ENCODE data around the gene DNAJC11. TPM values are rescaled to one million over a fixed set of nuclear protein-coding genes. Genes with fewer than 3 reads are reported as not detected.

Gene DNAJC11
- polyA plus RNA-seq, 1 of the 3 experiments (the other 2 are of a cell fraction) = 38.2 TPM

- ChIA-PET CTCF (interaction anchor here (0.9 to 3.3 kb wide), 6 partner anchors 16 to 995 kb away, joined by 3 to 26 read pairs (median 4); partner anchors contain the start of gene DNAJC11), POLR2A (interaction anchor here (0.6 kb wide), 1 partner anchor 20 kb away, joined by 4 read pairs; no protein-coding TSS in a partner anchor)
- DNase-seq = no peak
- WGBS (ENCODE audit: low lambda C conversion rate) = 89% methylated on average over 5 of the region's 5 CpGs
- no peak overlapping the region for H3K9ac ChIP-seq
- H3K4me2 ChIP-seq = no peak overlapping the region
- peaks cover 0 to 24% of the 10 kb centered on the region in 2 experiments; a peak in 2 of 4 replicates for H3K4me1 ChIP-seq (ENCODE audit: control insufficient read depth in 1 of 2, insufficient read depth in 2 of 2, low read depth in 1 of 2, low read length in 1 of 2)
- peaks cover 26 to 31% of the 10 kb centered on the region in 2 experiments for H3K36me3 ChIP-seq (replicated peaks in 1 of 2; ENCODE audit: control insufficient read depth in 1 of 2, insufficient read depth in 2 of 2, low read length in 1 of 2)
- no peak overlapping the region for H3K4me3 ChIP-seq (ENCODE audit: low read depth in 2 of 2, low read length in 1 of 2)
- H3K27me3 ChIP-seq (ENCODE audit: insufficient read depth) = no peaks in the 10 kb centered on the region
- H3K27ac ChIP-seq (ENCODE audit: low read depth in 2 of 2, low read length in 1 of 2) = peak overlapping the region in 1 of 2 experiments; percentile 78; a peak in 2 of 4 replicates
- no peaks in the 10 kb centered on the region for H4K20me1 ChIP-seq (ENCODE audit: insufficient read depth)
- no peak overlapping the region for H2AFZ ChIP-seq (ENCODE audit: low read depth)
- TF ChIP-seq SIN3A (IDR thresholded peaks at IDR 0.05; ENCODE audit: borderline replicate concordance, low read depth, low read length) = no peak
- no peak for TF ChIP-seq TAF1 (IDR thresholded peaks at IDR 0.05; ENCODE audit: borderline replicate concordance, low read depth, low read length)
- TF ChIP-seq FOXM1 (IDR thresholded peaks at IDR 0.05; ENCODE audit: low read depth) = no peak
- H3K9me3 ChIP-seq = no peaks in the 10 kb centered on the region
- H3F3A ChIP-seq (replicated peaks; ENCODE audit: insufficient read depth) = peaks cover 7% of the 10 kb centered on the region
- no peaks in the 10 kb centered on the region for H3K9me2 ChIP-seq
- peaks cover 4% of the 10 kb centered on the region; the same call in 1 of the 2 replicates for H3K79me2 ChIP-seq (ENCODE audit: insufficient read depth)
Measured at GRCh38 chr1:6673816-6674398, 27.7 kb downstream of the DNAJC11 start.

- H3K4me2 ChIP-seq = no peak overlapping the region
Measured at GRCh38 chr1:6672558-6672957, 29.1 kb downstream of the DNAJC11 start.

More at GRCh38 chr1:6672558-6672957, 29.1 kb downstream of the DNAJC11 start:
- H3K4me1 ChIP-seq (ENCODE audit: control insufficient read depth in 1 of 2, insufficient read depth in 2 of 2, low read depth in 1 of 2, low read length in 1 of 2) = peaks cover 0 to 27% of the 10 kb centered on the region in 2 experiments; a peak in 2 of 4 replicates
- H3K9me3 ChIP-seq = no peaks in the 10 kb centered on the region
- POLR2A ChIA-PET = interaction anchor here (1.1 kb wide), 1 partner anchor 29 kb away, joined by 4 read pairs; the partner anchor contains the start of gene DNAJC11
- TF ChIP-seq CTCF (IDR thresholded peaks at IDR 0.05) (no peak), JUND (IDR thresholded peaks at IDR 0.05) (no peak), EP300 (IDR thresholded peaks at IDR 0.05; ENCODE audit: borderline replicate concordance in 1 of 2, low read depth in 1 of 2, low read length in 1 of 2) (peak in 1 of 2 experiments; percentile 98; a peak in 2 of 4 replicates), TCF12 (IDR thresholded peaks at IDR 0.05) (peak; percentile 76), RAD21 (IDR thresholded peaks at IDR 0.05; ENCODE audit: low read length) (peak; percentile 40), FOXJ3 (CRISPR knock-in tag; IDR thresholded peaks at IDR 0.05) (peak; percentile 88), FOXM1 (IDR thresholded peaks at IDR 0.05; ENCODE audit: low read depth) (no peak), RCOR1 (IDR thresholded peaks at IDR 0.05; ENCODE audit: low read length) (peak; percentile 97), SMC3 (IDR thresholded peaks at IDR 0.05; ENCODE audit: low read depth, low read length) (no peak), SIN3A (IDR thresholded peaks at IDR 0.05; ENCODE audit: borderline replicate concordance, low read depth, low read length) (0 out of 2 replicates have a peak, but pooled peaks have one; percentile 30), POLR2AphosphoS5 (IDR thresholded peaks at IDR 0.05; ENCODE audit: low read depth, low read length) (peak; percentile 54; the same call in 1 of the 2 replicates), MXI1 (IDR thresholded peaks at IDR 0.05; ENCODE audit: low read depth, low read length) (peak; percentile 94), RFX5 (IDR thresholded peaks at IDR 0.05; ENCODE audit: low read length) (peak; percentile 28; the same call in 1 of the 2 replicates), ZBTB33 (IDR thresholded peaks at IDR 0.05; ENCODE audit: borderline replicate concordance, low read depth) (no peak), CHD2 (IDR thresholded peaks at IDR 0.05; ENCODE audit: low read length, partially characterized antibody) (peak; percentile 91), RXRA (IDR thresholded peaks at IDR 0.05; ENCODE audit: borderline replicate concordance, low read depth) (no peak), PBX3 (IDR thresholded peaks at IDR 0.05) (peak; percentile 45; the same call in 1 of the 2 replicates), USF2 (IDR thresholded peaks at IDR 0.05; ENCODE audit: borderline replicate concordance, low read depth, low read length) (no peak), GATA2 (CRISPR knock-in tag; IDR thresholded peaks at IDR 0.05) (peak; percentile 97)
- 89% methylated on average over 2 of the region's 2 CpGs for WGBS (ENCODE audit: low lambda C conversion rate)
- peak; percentile 84 for DNase-seq
- H4K20me1 ChIP-seq (ENCODE audit: insufficient read depth) = no peaks in the 10 kb centered on the region
- peaks cover 18 to 21% of the 10 kb centered on the region in 2 experiments for H3K36me3 ChIP-seq (replicated peaks in 1 of 2; ENCODE audit: control insufficient read depth in 1 of 2, insufficient read depth in 2 of 2, low read length in 1 of 2)
- peaks cover 4% of the 10 kb centered on the region; the same call in 1 of the 2 replicates for H3K79me2 ChIP-seq (ENCODE audit: insufficient read depth)
- no peak overlapping the region for H3K4me3 ChIP-seq (ENCODE audit: low read depth in 2 of 2, low read length in 1 of 2)
- H3K9me2 ChIP-seq = no peaks in the 10 kb centered on the region
- H2AFZ ChIP-seq (ENCODE audit: low read depth) = no peak overlapping the region
- H3F3A ChIP-seq (replicated peaks; ENCODE audit: insufficient read depth) = peaks cover 7% of the 10 kb centered on the region
- no peak overlapping the region for H3K9ac ChIP-seq
- peak overlapping the region; percentile 13 to 96; a peak in 3 of 4 replicates for H3K27ac ChIP-seq (ENCODE audit: low read depth in 2 of 2, low read length in 1 of 2)
- CTCF ChIA-PET = interaction anchor here (0.7 to 3.3 kb wide), 12 partner anchors 15 to 996 kb away, joined by 3 to 26 read pairs (median 4); partner anchors contain the start of genes DNAJC11 and NOL9
- H3K27me3 ChIP-seq (ENCODE audit: insufficient read depth) = no peaks in the 10 kb centered on the region

Data from SK-N-SH (cell line).